ENCODE results near the gene ASPSCR1. TPM values are rescaled to one million over a fixed set of nuclear protein-coding genes. Genes with fewer than 3 reads are reported as not detected.

Gene ASPSCR1
- total and polyA plus RNA-seq, 9 of the 15 experiments (the other 6 are each of a cell fraction or from before 2014, with no cell fraction given): 0.90 to 36.9 (median 11.6) TPM

DNA sequence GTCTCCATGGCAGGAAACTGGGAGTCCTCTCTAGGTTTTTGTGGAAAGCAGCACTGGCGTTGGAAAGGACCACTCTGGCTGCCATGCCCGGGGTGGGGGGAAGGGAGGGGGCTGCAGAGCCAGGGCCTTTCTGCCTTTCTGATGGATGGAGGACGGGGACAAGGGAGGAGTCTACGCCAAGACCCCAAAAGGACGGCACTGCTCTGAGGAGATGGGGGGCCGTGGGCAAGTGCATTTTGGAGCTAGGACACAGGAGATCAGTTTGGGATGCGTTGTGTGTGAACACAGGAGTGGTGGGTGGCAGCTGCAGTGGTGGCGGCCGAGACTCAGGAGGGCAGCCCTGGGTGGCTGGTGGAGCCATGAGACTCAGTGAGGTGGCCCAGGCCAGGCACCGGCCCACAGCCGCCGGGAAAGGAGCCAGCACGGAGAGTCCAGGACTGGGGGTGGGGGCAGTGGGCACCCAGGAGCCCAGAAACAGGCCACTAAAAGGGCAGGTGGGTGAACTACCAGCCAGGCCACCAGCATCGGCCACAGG, 43.2 kb downstream of the ASPSCR1 start:
- peaks cover 17% of the 10 kb centered on the region for H4K20me1 ChIP-seq (replicated peaks; ENCODE audit: control insufficient read depth, insufficient read depth, low read length)
- H3K36me3 ChIP-seq (ENCODE audit: control insufficient read depth, insufficient read depth, low read length): peaks cover 30% of the 10 kb centered on the region; the same call in 1 of the 3 replicates
- WGBS (ENCODE audit: insufficient coverage, low coverage, missing lambda C conversion rate): 85% methylated on average over 11 of the region's 14 CpGs
- H3K9me3 ChIP-seq (replicated peaks; ENCODE audit: control insufficient read depth, insufficient read depth, low read depth, low read length): no peaks in the 10 kb centered on the region
- no peak overlapping the region for H2AFZ ChIP-seq (ENCODE audit: low read depth, low read length)
- FAIRE-seq (no peak), ATAC-seq (no peak), DNase-seq (ENCODE audit: extremely low read depth in 1 of 4, low spot score in 3 of 4) (no peak)
- intact Hi-C loops (cut with micrococcal nuclease) (loop anchor here (1.0 to 5.0 kb wide), 2 partner anchors 43 to 61 kb away; partner anchors contain the start of gene ASPSCR1), in situ Hi-C loops (cut with MboI) (no loop called here)
- no peak overlapping the region for H3K27ac ChIP-seq (ENCODE audit: extremely low read depth, low read depth, low read length)
- peak overlapping the region; percentile 75 to 95; a peak in 3 of 4 replicates for H3K9ac ChIP-seq (ENCODE audit: insufficient read depth in 1 of 2, low read depth in 2 of 2, low read length in 2 of 2)
- H3K79me2 ChIP-seq (ENCODE audit: control insufficient read depth, insufficient read depth, low read length): peaks cover 36% of the 10 kb centered on the region
- H3K4me1 ChIP-seq (replicated peaks in 1 of 2; ENCODE audit: control insufficient read depth in 2 of 2, insufficient read depth in 2 of 2, low read length in 2 of 2): peaks cover 14 to 93% of the 10 kb centered on the region in 2 experiments
- peak overlapping the region; percentile 84 for H3K4me2 ChIP-seq (ENCODE audit: insufficient read depth, low read length)
- no TSS peak for BruUV-seq (replicated peaks)
- H3K9me1 ChIP-seq (ENCODE audit: control insufficient read depth, insufficient read depth, low read length): no peaks in the 10 kb centered on the region
- ChIA-PET CTCF (ENCODE audit: low intra/inter-chr PET ratio) (interaction anchor here (1.2 to 6.6 kb wide), 3 partner anchors 61 to 308 kb away, joined by 3 to 103 read pairs (median 3); partner anchors contain the start of genes NOTUM and SLC25A10), POLR2A (interaction anchor here (0.6 to 5.0 kb wide), 4 partner anchors 14 to 72 kb away, joined by 3 to 51 read pairs (median 3); partner anchors contain the start of gene DCXR)
- TF ChIP-seq, protein P1, sequence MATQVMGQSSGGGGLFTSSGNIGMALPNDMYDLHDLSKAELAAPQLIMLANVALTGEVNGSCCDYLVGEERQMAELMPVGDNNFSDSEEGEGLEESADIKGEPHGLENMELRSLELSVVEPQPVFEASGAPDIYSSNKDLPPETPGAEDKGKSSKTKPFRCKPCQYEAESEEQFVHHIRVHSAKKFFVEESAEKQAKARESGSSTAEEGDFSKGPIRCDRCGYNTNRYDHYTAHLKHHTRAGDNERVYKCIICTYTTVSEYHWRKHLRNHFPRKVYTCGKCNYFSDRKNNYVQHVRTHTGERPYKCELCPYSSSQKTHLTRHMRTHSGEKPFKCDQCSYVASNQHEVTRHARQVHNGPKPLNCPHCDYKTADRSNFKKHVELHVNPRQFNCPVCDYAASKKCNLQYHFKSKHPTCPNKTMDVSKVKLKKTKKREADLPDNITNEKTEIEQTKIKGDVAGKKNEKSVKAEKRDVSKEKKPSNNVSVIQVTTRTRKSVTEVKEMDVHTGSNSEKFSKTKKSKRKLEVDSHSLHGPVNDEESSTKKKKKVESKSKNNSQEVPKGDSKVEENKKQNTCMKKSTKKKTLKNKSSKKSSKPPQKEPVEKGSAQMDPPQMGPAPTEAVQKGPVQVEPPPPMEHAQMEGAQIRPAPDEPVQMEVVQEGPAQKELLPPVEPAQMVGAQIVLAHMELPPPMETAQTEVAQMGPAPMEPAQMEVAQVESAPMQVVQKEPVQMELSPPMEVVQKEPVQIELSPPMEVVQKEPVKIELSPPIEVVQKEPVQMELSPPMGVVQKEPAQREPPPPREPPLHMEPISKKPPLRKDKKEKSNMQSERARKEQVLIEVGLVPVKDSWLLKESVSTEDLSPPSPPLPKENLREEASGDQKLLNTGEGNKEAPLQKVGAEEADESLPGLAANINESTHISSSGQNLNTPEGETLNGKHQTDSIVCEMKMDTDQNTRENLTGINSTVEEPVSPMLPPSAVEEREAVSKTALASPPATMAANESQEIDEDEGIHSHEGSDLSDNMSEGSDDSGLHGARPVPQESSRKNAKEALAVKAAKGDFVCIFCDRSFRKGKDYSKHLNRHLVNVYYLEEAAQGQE (IDR thresholded peaks at IDR 0.05; ENCODE audit: borderline replicate concordance): no peak
- TF ChIP-seq, protein P1 (CRISPR knock-in tag; IDR thresholded peaks at IDR 0.05; ENCODE audit: low read depth): no peak
- TF ChIP-seq ZC3H4 (CRISPR knock-in tag; IDR thresholded peaks at IDR 0.05; ENCODE audit: borderline replicate concordance): 0 out of 2 replicates have a peak, but pooled peaks have one; percentile 55
- no peak for TF ChIP-seq HDAC1 (IDR thresholded peaks at IDR 0.05)
- TF ChIP-seq KDM5B (IDR thresholded peaks at IDR 0.05; ENCODE audit: insufficient replicate concordance, low read depth, low read length): peak; percentile 8
- H3K27me3 ChIP-seq (ENCODE audit: control insufficient read depth in 2 of 2, insufficient read depth in 2 of 2, low read length in 2 of 2): no peaks in the 10 kb centered on the region
- peak overlapping the region; percentile 91; the same call in 1 of the 2 replicates for H3K4me3 ChIP-seq

All from K562 (cell line).